HL-60 (cell line): ENCODE results near the gene VARS2.

Experiments
- GABPA ChIP-seq: IDR thresholded peaks from 2 replicates; pipeline ENCODE4 v1.6.1; 2012; ENCODE audit warnings: low read depth
- POLR2AphosphoS5 ChIP-seq: IDR thresholded peaks from 2 replicates; pipeline ENCODE4 v1.6.1; 2012; ENCODE audit warnings: low read depth
- TF ChIP-seq, protein P1 (sequence below): IDR thresholded peaks from one replicate; pipeline ENCODE4 v1.5.1; 2011; ENCODE audit warnings: low read length, control low read depth, inconsistent platforms; ENCODE audit not compliant: insufficient read depth
- TF ChIP-seq, protein P2 (sequence below): IDR thresholded peaks from 2 replicates; pipeline ENCODE4 v1.6.1; 2012; ENCODE audit warnings: low read depth; ENCODE audit not compliant: insufficient replicate concordance

DNA sequence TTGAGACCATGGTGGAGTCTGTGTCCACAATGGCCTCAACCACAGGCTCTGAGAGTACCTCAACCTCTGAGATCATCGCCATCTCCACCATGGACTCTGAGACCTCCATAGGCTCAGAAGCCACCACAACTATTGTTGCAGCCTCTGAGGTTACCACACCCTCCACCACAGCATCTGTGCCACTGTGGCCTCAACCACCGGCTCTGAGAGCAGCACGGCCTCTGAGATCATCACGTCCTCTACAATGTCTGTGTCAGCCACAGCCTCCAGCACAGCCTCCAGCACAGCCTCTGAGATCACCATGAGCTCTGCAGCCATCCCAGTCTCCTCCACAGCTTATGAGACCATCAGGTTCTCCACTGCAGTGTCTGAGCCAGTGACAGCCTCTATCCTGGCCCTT, 50.0 kb downstream of the VARS2 start:
- TF ChIP-seq, protein P1, sequence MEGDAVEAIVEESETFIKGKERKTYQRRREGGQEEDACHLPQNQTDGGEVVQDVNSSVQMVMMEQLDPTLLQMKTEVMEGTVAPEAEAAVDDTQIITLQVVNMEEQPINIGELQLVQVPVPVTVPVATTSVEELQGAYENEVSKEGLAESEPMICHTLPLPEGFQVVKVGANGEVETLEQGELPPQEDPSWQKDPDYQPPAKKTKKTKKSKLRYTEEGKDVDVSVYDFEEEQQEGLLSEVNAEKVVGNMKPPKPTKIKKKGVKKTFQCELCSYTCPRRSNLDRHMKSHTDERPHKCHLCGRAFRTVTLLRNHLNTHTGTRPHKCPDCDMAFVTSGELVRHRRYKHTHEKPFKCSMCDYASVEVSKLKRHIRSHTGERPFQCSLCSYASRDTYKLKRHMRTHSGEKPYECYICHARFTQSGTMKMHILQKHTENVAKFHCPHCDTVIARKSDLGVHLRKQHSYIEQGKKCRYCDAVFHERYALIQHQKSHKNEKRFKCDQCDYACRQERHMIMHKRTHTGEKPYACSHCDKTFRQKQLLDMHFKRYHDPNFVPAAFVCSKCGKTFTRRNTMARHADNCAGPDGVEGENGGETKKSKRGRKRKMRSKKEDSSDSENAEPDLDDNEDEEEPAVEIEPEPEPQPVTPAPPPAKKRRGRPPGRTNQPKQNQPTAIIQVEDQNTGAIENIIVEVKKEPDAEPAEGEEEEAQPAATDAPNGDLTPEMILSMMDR = no peak
- no peak for TF ChIP-seq POLR2AphosphoS5
- TF ChIP-seq, protein P2, sequence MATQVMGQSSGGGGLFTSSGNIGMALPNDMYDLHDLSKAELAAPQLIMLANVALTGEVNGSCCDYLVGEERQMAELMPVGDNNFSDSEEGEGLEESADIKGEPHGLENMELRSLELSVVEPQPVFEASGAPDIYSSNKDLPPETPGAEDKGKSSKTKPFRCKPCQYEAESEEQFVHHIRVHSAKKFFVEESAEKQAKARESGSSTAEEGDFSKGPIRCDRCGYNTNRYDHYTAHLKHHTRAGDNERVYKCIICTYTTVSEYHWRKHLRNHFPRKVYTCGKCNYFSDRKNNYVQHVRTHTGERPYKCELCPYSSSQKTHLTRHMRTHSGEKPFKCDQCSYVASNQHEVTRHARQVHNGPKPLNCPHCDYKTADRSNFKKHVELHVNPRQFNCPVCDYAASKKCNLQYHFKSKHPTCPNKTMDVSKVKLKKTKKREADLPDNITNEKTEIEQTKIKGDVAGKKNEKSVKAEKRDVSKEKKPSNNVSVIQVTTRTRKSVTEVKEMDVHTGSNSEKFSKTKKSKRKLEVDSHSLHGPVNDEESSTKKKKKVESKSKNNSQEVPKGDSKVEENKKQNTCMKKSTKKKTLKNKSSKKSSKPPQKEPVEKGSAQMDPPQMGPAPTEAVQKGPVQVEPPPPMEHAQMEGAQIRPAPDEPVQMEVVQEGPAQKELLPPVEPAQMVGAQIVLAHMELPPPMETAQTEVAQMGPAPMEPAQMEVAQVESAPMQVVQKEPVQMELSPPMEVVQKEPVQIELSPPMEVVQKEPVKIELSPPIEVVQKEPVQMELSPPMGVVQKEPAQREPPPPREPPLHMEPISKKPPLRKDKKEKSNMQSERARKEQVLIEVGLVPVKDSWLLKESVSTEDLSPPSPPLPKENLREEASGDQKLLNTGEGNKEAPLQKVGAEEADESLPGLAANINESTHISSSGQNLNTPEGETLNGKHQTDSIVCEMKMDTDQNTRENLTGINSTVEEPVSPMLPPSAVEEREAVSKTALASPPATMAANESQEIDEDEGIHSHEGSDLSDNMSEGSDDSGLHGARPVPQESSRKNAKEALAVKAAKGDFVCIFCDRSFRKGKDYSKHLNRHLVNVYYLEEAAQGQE = no peak
- TF ChIP-seq GABPA = no peak
